Pericardium fibroblast (primary cell): Measurements from ENCODE around the gene CASQ1. TPM values are rescaled to one million over a fixed set of nuclear protein-coding genes. Genes with fewer than 3 reads are reported as not detected.

Source experiments
- total RNA-seq: library from RNA; depleted of rRNA; stranded (reverse); fragments of >200 nt; gene quantifications from 2 replicates; pipeline ENCODE4 v1.2.3, GENCODE V29; 2015

CASQ1 gene
- total RNA-seq: not detected in 2 replicates

DNA sequence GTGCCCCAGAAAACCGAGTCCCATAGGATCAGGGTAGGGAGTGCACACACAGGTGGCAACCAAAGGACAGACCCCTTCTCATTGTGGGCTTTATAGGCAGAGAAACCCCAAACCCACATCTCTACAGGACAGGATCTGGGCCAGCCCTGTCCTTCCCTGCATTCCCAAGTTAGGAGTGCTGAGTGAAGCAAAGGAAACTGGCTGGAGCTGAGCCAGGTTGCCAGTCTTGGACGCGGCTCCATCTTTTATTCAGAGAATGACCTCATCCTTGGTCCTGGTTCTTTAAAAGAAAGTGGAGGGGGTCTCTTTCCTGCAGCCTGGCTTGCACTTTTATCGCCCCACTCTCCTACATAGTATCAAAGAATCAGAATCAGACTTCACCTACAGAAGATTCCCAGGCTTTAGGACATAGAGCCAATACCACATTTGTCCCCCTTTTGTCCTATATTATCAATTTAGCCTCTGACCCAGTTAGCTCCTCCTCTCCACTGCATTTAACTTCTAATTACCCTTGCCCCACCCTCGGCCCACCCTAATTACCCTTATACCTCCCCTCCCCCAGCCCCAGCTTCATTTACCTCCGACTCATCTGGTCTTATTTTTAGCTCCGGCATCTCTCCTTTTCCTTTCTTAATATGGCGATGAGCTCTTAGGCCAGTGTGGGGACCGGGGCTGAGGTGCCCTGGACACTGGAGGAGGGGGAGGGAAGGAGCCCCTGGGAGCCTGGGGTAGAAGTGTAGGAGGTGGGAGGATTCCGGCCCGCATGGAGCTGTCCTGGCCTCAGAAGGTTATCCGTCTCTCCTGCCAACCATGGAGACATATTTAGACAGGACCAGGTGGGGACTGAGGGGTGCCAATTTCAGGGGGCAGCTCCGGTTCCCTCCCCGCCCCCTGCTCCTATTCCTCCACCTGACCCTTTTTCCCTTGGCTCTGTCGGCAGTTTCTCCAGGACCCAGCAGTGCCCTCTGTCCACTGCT, at the start of gene CASQ1:
Gene CASQ1, plus strand, starts transcription at position 927 of the 977 bp plus-strand sequence. CDS start 177 bp downstream, outside the sequence.

DNA sequence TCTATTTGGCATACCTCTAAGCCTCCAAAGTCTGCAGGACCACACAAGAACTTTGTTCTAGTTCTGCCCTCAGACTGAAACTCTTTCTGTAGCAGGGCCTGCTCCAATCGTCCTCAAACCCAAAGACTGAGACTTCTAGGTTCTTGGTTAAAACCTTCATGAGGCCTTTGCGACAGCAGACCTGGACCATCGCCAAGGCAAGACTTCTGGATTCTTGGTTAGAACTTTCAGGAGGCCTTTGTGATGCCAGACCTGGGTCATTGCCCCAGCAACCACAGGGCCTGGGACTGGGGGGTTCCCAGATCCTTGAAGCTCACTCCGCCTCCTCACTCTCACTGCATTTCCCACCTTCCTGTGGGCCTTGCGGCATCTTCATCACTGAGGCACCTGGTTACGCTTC, 39.1 kb upstream of the CASQ1 start, which contains the start of gene ATP1A4:
Gene ATP1A4, plus strand, starts transcription at position 301 of the 400 bp plus-strand sequence. CDS start 438 bp downstream, outside the sequence.

DNA sequence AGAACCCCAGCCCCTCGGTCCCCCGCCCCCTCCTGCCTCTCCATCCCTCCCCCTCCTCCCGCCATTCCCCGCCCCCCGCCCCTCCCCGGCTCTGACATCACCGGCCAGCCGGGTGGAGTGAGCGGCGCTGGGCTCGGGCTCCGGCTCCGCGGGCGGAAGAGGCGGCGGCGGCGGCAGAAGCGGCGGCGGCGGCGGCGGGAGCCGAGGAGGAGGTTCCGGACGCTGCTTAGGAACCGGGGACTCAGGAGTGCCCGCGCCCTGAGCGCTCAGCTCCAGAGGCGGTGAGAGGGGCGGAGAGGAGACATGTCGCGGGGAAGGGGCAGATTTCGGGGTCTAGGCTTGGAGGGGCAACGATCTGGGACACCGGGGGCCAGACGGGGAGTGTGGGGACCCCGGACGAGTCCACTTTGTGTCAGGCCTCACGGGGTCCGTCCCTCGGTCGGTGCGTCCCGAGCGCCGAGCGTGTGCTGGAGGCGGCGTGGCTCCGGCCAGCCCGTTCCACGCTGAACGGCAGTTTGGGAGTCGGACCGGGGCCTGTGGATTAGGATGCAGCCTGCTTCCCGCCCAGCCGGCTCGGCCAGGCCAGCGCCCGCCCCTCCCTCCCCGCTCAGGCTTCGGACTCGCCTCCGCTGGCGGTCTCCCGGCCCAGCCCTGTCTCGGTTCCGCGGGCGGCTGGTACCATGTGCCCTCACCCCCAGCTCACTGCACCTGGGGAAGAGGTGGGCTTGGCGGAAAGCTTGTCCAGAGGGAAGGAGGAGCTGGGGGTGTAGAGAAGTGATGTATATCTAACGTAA, 15.1 kb downstream of the CASQ1 start, which contains the start of gene PEA15:
Gene PEA15, plus strand, starts transcription at position 143 of the 794 bp plus-strand sequence. CDS start 6,161 bp downstream, outside the sequence.

Other genes with a start within 250 kb of the CASQ1 start
- gene IGSF9, start 245.0 kb upstream of the CASQ1 start, total RNA-seq: 0.09 and 2.0 TPM in 2 replicates
- gene SLAMF9, start 236.3 kb upstream of the CASQ1 start, total RNA-seq: not detected in 2 replicates
- gene PIGM, start 158.6 kb upstream of the CASQ1 start, total RNA-seq: 2.3 TPM in 2 replicates
- gene KCNJ10, start 120.4 kb upstream of the CASQ1 start, total RNA-seq: 0.12 TPM in 1 of 2 replicates, not detected in the other
- 0.60 TPM in 1 of 2 replicates, not detected in the other for gene KCNJ9, start 109.0 kb upstream of the CASQ1 start, total RNA-seq
- 11.2 and 15.9 TPM in 2 replicates for gene IGSF8, start 92.0 kb upstream of the CASQ1 start, total RNA-seq
- gene ATP1A2, start 74.8 kb upstream of the CASQ1 start, total RNA-seq: 1.2 and 1.8 TPM in 2 replicates
- gene ATP1A4, start 39.0 kb upstream of the CASQ1 start, total RNA-seq: not detected in 2 replicates
- 70.1 and 149 TPM in 2 replicates for gene PEA15, start 14.8 kb downstream of the CASQ1 start, total RNA-seq
- 48.1 and 54.1 TPM in 2 replicates for gene DCAF8, start 72.0 kb downstream of the CASQ1 start, total RNA-seq
- 31.9 and 48.5 TPM in 2 replicates for gene PEX19, start 94.6 kb downstream of the CASQ1 start, total RNA-seq
- 145 and 189 TPM in 2 replicates for gene COPA, start 152.7 kb downstream of the CASQ1 start, total RNA-seq
- 67.7 and 77.5 TPM in 2 replicates for gene NCSTN, start 152.8 kb downstream of the CASQ1 start, total RNA-seq
- under 0.01 TPM in 1 of 2 replicates, not detected in the other for gene NHLH1, start 176.5 kb downstream of the CASQ1 start, total RNA-seq
- gene VANGL2, start 210.0 kb downstream of the CASQ1 start, total RNA-seq: 0.60 and 0.82 TPM in 2 replicates